GM18867 (cell line): ENCODE measurements around the gene VTI1A.

Experiments
- ATAC-seq: cut with Tn5 transposase; IDR thresholded peaks from one replicate; pipeline ENCODE4 v1.9.1; 2021; ENCODE audit warnings: mild to moderate bottlenecking, moderate library complexity; ENCODE audit not compliant: unreplicated experiment

The VTI1A gene

GRCh38 chr10:112631501-112632400 lies 184.7 kb downstream of the VTI1A start:
- no peak for ATAC-seq

GRCh38 chr10:112634096-112634830 lies 187.2 kb downstream of the VTI1A start:
- no peak for ATAC-seq

GRCh38 chr10:112637901-112638300 lies 190.9 kb downstream of the VTI1A start:
- no peak for ATAC-seq

- ATAC-seq: no peak
These were observed 192.3 kb downstream of the VTI1A start for GRCh38 chr10:112639298-112639697.

GRCh38 chr10:112640638-112641037 lies 193.6 kb downstream of the VTI1A start:
- ATAC-seq: no peak

- no peak for ATAC-seq
These were observed 196.7 kb downstream of the VTI1A start for GRCh38 chr10:112643600-112644264.

GRCh38 chr10:112644265-112644645 lies 197.2 kb downstream of the VTI1A start:
- ATAC-seq: no peak

- no peak for ATAC-seq
These were observed 202.2 kb downstream of the VTI1A start for GRCh38 chr10:112649006-112649821.

GRCh38 chr10:112649822-112650152 lies 202.8 kb downstream of the VTI1A start:
- no peak for ATAC-seq

GRCh38 chr10:112650588-112651030 lies 203.6 kb downstream of the VTI1A start:
- no peak for ATAC-seq

- no peak for ATAC-seq
These were observed 206.2 kb downstream of the VTI1A start for GRCh38 chr10:112653215-112653614.

GRCh38 chr10:112653851-112654250 lies 206.8 kb downstream of the VTI1A start:
- no peak for ATAC-seq

- no peak for ATAC-seq
These were observed 207.8 kb downstream of the VTI1A start for GRCh38 chr10:112654794-112655193.

GRCh38 chr10:112655722-112656121 lies 208.7 kb downstream of the VTI1A start:
- ATAC-seq: no peak

GRCh38 chr10:112658465-112658864 lies 211.4 kb downstream of the VTI1A start:
- no peak for ATAC-seq

- no peak for ATAC-seq
These were observed 212.1 kb downstream of the VTI1A start for GRCh38 chr10:112658900-112659638.

- no peak for ATAC-seq
These were observed 216.5 kb downstream of the VTI1A start for GRCh38 chr10:112663234-112664125.

- no peak for ATAC-seq
These were observed 219.1 kb downstream of the VTI1A start for GRCh38 chr10:112666094-112666493.

- ATAC-seq: no peak
These were observed 223.0 kb downstream of the VTI1A start for GRCh38 chr10:112669989-112670388.
